Medulla oblongata (tissue), 1 donor: ENCODE results near the gene ZFAND2A.

Experiments used
- DNase-seq: peaks from one replicate; pipeline ENCODE4 v3.0.0-alpha.2; 2015; ENCODE audit errors: extremely low spot score

ZFAND2A gene

DNA sequence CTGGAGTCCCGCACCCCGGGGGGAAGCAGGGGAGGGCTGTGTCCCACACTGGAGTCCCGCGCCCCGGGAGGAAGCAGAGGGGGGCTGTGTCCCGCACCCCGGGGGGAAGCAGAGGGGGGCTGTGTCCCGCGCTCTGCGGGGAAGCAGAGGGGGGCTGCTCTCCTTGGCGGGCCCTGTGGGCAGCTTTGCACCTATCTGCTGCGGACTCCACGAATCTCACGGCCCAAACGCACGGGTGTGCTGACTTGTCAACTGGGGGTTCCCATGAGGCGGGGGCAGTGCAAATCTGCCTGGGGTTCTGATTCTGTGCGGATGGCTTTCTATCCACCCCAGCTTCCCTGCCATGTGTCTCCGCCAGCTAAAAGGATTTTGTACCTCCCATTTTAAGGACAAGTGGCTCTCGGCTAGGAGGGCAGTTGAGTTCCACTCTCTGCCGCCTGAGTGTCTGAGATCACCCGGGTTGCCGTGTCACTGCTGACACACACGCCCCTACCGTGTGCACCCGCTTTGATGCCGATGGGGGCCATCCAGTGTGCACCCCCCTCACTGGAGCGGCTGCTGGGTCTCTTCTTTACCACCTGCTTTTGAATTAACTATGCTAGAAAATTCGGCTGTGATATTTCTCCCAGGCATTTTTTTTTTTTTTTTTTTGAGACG lies 51.6 kb downstream of the ZFAND2A start:
- DNase-seq: no peak

DNA sequence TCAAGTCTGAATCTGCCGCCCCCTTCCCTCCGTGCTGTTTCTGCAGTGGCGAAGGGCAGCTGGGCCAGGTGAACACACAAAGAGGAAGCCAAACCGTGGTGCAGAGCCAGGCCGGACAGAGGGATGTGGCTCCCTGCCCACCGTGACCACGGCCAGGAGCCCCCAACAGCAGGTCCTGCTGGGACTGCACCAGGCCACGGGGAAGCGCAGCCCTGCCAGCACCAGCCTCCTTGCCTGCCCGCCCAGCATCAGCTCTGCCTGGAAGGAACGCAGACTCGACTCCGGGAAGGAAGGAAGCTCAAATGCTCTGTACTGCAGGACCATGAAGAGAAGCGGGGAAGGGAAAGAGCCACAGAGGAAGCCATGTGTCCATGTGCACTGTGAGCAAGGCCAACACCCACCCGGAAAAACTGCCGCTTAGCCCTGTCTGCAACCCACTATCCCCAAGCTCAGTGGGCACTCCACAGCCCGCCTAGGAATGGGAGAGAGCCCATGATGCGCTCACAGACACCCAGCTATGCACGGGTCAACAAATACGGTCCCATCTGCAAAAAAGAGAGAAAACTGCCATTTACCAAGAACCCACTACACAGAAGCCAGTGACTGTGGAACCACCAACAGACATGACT lies 53.1 kb downstream of the ZFAND2A start:
- DNase-seq: no peak

DNA sequence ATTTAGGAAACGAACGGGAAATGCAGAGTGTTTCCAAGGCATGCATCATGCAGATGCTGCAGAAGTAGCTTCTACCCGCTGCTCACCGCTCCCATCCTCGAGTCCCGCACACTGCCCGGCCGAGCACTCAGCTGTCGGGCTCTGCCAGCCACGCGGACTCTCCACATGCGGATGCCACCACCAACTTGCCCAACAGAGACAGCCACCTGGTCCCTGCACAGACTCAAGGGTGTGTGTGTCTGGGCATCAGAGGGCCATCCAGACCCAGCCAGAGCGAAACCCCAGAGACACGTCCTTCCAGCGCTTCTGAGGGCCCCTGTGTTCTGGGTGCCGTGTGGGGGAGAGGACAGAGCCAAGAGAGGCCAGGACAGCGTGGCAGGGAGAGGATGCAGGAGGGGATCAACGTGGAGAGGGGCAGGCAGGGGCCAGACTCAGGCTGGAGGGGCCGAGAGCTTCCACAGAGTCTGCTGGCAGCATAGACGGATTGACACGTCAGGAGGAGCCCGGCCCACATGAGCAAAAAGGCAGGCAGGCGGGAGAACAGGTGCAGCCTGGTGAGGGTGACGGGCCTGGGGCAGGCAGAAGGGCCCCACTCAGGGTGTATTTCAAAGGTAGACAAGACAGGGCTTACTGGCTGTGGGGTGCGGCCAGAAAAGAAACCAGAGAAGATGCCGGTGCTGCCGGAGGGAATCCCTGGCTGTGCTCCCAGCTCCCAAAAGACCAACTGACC lies 53.8 kb downstream of the ZFAND2A start:
- DNase-seq: no peak

- DNase-seq: no peak
These were observed 54.8 kb downstream of the ZFAND2A start for GRCh38 chr7:1105189-1105588.

- no peak for DNase-seq
These were observed 55.3 kb downstream of the ZFAND2A start for GRCh38 chr7:1104516-1105179.

DNA sequence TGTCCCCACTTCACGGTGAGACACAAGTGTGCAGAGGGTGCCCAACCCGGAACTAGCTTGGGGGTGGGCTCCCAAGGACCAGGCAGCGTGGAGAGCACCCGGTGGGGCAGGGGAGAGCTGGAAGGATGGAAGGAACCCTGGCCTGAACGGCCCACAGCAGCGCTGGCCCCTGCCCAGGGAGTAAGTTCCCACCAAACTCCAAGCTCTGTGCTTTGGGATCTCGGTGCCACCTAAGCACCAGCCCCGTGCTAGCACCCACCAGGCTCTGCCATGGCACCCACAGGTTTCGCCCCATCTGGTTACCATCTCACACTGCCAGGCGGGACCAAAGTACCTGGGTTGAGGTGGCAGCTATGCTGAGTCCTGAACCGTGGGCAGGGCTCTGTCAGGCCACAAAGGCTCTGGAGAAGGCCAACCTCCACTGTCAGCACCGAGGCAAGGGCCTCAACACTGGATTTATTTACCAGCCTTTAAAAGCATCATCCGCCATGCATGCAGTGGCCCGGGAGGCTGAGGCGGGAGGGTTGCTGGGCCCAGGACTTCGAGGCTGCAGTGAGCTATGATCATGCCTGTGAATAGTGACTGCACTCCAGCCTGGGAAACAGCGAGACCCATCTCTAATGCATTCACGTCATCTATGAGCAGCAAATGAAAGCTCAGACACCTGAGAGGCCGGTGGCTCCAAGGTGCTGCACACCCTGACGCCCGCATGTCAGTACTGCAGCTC lies 56.0 kb downstream of the ZFAND2A start:
- DNase-seq: no peak

DNA sequence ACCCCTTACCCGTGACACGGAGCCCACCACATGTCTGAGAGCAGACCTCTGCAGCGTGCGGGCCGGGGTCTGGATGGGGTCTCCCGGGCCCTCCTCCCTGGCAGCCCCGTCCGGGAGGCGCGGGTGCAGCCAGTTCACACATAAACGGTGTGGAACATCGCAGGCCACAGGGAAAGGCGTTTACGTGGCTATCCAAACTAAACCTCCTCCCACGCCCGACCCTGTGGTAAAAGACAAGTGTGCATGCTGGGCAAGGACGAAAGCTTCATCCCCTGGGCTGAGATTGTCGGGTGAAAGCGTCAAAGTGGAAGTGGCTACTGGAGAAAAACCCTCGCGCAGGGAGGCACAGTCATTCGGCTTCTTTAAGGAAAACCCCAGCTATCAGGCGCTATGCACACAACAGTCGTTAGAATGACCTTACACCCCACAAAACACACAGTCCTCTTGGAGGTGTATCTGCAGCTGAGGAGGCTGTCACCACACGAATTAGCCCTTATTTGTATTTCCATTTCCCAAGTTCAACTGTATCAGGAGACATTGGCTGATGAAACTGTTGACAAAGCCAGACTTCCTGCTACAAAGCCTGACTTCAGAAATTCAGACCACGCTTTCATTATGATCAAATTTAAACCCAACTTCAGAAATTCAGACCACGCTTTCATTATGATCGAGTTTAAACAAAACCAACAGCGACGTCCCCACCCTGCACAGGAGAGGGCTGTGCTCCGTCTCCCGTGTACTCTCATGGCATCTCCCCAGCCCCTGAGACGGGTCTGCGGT lies 56.8 kb downstream of the ZFAND2A start:
- no peak for DNase-seq
